Progenitor cell of endocrine pancreas (in vitro differentiated cells): ENCODE results near the gene FBXL22. TPM values are rescaled to one million over a fixed set of nuclear protein-coding genes. Genes with fewer than 3 reads are reported as not detected.

Experiments used
- DNase-seq: peaks from one replicate; pipeline ENCODE4 v3.0.0; 2021; ENCODE audit warnings: low spot score; ENCODE audit not compliant: unreplicated experiment
- H3K27ac Mint-ChIP-seq: 2 replicates; pipeline ENCODE4 v1.8.0; 2021; ENCODE audit warnings: mild to moderate bottlenecking, moderate library complexity, mixed read lengths
- H3K27me3 Mint-ChIP-seq: 2 replicates; pipeline ENCODE4 v1.8.0; 2021; ENCODE audit warnings: mixed read lengths
- H3K36me3 Mint-ChIP-seq: 2 replicates; pipeline ENCODE4 v1.8.0; 2022; ENCODE audit warnings: mixed read lengths; ENCODE audit not compliant: insufficient read depth
- H3K4me1 Mint-ChIP-seq: 2 replicates; pipeline ENCODE4 v1.8.0; 2021; ENCODE audit warnings: low read depth, mixed read lengths
- H3K4me3 Mint-ChIP-seq: 2 replicates; pipeline ENCODE4 v1.8.0; 2021; ENCODE audit warnings: low read depth, mild to moderate bottlenecking, moderate library complexity, mixed read lengths
- H3K9me3 Mint-ChIP-seq: 2 replicates; pipeline ENCODE4 v1.8.0; 2021; ENCODE audit warnings: low read depth, mixed read lengths
- total RNA-seq: library from RNA; stranded (reverse); gene quantifications from 2 replicates; pipeline ENCODE4 v1.2.1, GENCODE V29; 2021
- TF ChIP-seq, protein P1 (sequence below): fragments of 200-600 bp; sonication (generic); IDR thresholded peaks from one replicate; pipeline ENCODE4 v1.5.0; 2021; ENCODE audit warnings: antibody characterized with exemption, mild to moderate bottlenecking; ENCODE audit not compliant: unreplicated experiment

FBXL22 gene
- total RNA-seq, 1 donor from 2014 or later, result 0.31 TPM

DNA sequence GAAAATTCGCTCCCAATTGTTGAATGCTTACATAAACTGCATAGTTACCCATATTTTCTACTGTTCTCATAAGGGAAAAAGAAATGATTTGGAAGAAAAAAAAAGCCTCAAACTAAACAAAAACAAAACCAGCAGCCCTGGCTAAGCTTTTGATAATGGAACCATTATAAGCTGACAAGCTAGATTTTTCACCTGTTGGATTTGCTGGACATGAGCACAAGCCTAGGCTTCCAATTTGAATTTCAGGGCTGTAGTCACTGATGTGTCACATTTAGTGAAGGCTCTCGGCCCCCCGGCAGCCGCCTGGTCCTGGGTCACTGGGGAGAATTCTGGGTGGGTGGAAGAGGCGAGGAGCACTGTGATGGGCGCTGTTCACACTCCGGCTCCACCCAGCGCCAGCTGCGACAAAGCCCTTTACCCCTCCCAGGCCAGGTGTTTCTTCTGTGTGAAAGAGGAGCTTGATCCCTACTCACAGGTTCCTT is 4.6 kb downstream of the FBXL22 start:
- no peak for DNase-seq
- Mint-ChIP-seq H3K4me3 (peak overlapping the region; percentile 87), H3K9me3 (no peaks in the 10 kb centered on the region), H3K27ac (peak overlapping the region; percentile 41), H3K4me1 (peaks cover 24% of the 10 kb centered on the region), H3K27me3 (peaks cover 13% of the 10 kb centered on the region), H3K36me3 (no peaks in the 10 kb centered on the region)
- TF ChIP-seq, protein P1, sequence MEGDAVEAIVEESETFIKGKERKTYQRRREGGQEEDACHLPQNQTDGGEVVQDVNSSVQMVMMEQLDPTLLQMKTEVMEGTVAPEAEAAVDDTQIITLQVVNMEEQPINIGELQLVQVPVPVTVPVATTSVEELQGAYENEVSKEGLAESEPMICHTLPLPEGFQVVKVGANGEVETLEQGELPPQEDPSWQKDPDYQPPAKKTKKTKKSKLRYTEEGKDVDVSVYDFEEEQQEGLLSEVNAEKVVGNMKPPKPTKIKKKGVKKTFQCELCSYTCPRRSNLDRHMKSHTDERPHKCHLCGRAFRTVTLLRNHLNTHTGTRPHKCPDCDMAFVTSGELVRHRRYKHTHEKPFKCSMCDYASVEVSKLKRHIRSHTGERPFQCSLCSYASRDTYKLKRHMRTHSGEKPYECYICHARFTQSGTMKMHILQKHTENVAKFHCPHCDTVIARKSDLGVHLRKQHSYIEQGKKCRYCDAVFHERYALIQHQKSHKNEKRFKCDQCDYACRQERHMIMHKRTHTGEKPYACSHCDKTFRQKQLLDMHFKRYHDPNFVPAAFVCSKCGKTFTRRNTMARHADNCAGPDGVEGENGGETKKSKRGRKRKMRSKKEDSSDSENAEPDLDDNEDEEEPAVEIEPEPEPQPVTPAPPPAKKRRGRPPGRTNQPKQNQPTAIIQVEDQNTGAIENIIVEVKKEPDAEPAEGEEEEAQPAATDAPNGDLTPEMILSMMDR, result no peak

DNA sequence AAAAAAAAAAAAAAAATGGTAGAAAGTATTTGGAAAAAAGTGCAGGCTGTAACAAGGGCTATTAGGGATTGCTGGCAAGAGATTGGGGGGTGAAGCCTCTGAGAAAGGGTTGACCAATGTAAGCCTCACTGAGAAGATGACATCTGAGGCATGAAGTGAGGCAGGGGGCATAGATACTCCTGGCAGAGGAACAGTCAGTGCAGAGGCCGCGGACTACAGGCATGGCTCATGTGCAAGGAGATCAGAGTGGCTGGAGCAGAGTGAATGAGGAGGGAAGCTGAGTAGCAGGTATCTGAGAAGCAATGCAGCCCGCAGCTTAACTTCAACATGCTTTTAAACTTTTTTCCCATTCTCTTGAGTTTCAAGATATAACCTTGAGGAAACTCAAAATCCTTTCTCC is 5.4 kb downstream of the FBXL22 start:
- Mint-ChIP-seq H3K27ac (no peak overlapping the region), H3K9me3 (no peaks in the 10 kb centered on the region), H3K27me3 (peaks cover 13% of the 10 kb centered on the region), H3K4me3 (peak overlapping the region; percentile 49), H3K4me1 (peaks cover 20% of the 10 kb centered on the region), H3K36me3 (peaks cover 1% of the 10 kb centered on the region)
- DNase-seq, result no peak
- TF ChIP-seq, protein P1, result no peak

DNA sequence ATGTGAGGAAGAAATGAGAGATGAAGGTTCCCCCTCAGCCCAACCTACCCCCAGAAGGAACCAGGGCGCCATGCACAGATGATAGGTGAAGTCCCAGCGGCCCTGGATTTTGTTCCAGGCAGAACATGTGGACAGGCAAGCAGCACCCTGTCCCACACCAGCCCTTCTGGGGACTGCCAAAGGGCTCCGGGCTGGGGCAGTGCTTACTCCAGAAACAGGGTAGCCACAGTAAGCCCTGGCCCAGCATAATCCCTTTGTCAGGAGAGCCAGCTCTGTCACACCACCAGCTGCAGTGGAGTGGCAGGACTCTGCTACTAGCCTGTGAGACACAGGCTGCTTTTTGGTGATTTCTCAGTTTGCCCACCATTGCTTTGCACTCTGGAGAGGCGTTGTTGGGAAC is 6.3 kb downstream of the FBXL22 start:
- TF ChIP-seq, protein P1, result no peak
- Mint-ChIP-seq H3K9me3 (no peaks in the 10 kb centered on the region), H3K4me3 (peak overlapping the region; percentile 25), H3K36me3 (peaks cover 7% of the 10 kb centered on the region), H3K27me3 (peaks cover 13% of the 10 kb centered on the region), H3K4me1 (peaks cover 15% of the 10 kb centered on the region), H3K27ac (no peak overlapping the region)
- DNase-seq, result no peak

DNA sequence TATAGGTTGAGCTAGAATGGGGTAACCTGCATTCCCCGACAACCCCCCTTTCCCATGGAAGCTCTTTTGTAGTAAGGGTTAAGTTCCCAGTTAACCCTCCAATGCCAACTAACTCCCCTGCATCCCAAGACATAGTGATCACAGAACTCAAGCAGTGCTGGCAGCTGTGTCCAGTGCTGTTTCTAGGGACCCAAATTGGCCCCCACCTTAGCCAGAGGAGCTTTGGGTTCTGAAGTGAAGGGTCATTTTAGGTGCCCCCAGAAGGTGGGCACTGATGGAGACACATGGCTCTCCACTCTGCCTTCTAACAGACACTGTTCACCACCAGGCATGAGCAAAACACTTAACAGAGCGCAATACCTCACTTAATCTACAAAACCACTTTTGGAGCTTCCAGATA is 7.1 kb downstream of the FBXL22 start:
- no peak overlapping the region for H3K27ac Mint-ChIP-seq
- no peak for DNase-seq
- no peak overlapping the region for H3K4me3 Mint-ChIP-seq
- peaks cover 10% of the 10 kb centered on the region for H3K4me1 Mint-ChIP-seq
- H3K9me3 Mint-ChIP-seq, result no peaks in the 10 kb centered on the region
- TF ChIP-seq, protein P1, result no peak
- peaks cover 10% of the 10 kb centered on the region for H3K36me3 Mint-ChIP-seq
- H3K27me3 Mint-ChIP-seq, result peaks cover 13% of the 10 kb centered on the region

DNA sequence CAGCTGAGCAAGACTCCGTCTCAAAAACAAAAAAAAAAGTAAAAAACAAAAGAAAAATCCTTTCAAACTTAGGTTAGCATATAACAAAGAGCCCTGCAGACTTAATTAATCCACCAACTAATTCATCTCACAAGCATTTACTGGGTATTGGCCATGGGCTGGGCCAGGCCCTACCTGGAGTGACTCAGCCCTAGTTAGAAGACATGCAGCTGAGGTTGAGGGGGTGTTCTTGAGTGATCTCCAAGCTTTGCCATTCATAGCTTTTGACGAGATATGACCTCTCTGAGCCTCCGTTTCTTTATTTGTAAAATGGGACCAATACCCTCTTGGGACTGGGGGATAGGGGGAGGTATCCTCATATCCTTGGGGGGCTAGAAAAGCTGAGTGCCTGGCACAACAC is 7.8 kb downstream of the FBXL22 start:
- Mint-ChIP-seq H3K4me1 (peaks cover 10% of the 10 kb centered on the region), H3K4me3 (no peak overlapping the region), H3K9me3 (no peaks in the 10 kb centered on the region), H3K36me3 (peaks cover 10% of the 10 kb centered on the region), H3K27ac (no peak overlapping the region), H3K27me3 (peaks cover 13% of the 10 kb centered on the region)
- no peak for DNase-seq
- TF ChIP-seq, protein P1, result no peak
